ENCODE results near the gene SFPQ.

DNA sequence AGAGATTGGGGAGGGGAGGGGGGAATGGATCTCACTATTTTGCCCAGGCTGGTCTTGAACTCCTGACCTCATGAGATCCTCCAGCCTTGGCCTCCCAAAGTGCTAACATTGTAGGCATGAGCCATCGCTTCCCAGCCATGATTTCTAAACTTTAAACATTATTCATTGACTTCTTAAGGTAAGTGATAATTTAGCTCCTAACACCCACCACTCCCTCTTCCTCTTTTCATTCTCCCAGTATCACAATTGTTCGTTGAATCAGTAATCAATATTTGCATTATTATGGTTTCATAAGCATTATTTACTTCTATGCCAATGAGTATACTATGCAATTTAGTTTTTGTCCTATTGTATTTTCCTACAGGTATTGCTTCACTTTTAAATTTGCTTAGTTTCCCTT lies 33.6 kb upstream of the SFPQ start:
- TF ChIP-seq, protein P1, sequence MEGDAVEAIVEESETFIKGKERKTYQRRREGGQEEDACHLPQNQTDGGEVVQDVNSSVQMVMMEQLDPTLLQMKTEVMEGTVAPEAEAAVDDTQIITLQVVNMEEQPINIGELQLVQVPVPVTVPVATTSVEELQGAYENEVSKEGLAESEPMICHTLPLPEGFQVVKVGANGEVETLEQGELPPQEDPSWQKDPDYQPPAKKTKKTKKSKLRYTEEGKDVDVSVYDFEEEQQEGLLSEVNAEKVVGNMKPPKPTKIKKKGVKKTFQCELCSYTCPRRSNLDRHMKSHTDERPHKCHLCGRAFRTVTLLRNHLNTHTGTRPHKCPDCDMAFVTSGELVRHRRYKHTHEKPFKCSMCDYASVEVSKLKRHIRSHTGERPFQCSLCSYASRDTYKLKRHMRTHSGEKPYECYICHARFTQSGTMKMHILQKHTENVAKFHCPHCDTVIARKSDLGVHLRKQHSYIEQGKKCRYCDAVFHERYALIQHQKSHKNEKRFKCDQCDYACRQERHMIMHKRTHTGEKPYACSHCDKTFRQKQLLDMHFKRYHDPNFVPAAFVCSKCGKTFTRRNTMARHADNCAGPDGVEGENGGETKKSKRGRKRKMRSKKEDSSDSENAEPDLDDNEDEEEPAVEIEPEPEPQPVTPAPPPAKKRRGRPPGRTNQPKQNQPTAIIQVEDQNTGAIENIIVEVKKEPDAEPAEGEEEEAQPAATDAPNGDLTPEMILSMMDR (IDR thresholded peaks at IDR 0.05): no peak
- TF ChIP-seq POLR2AphosphoS5 (IDR thresholded peaks at IDR 0.05): no peak
